ENCODE measurements around the gene PSMB5. TPM values are rescaled to one million over a fixed set of nuclear protein-coding genes. Genes with fewer than 3 reads are reported as not detected.

Gene PSMB5
- 221 TPM for polyA plus RNA-seq (2013, experiment 1 of 4)
- polyA plus RNA-seq (2013, experiment 2 of 4), result 233 TPM
- 176 TPM for polyA plus RNA-seq (2013, experiment 3 of 4)
- 173 TPM for polyA plus RNA-seq (2013, experiment 4 of 4)

GRCh38 chr14:23034498-23035302 lies at the start of gene PSMB5:
PSMB5 (minus strand) TSS chr14:23034900; CDS start chr14:23034881, 19 bp downstream.
- peaks cover 32% of the 10 kb centered on the region for H3K36me3 ChIP-seq (ENCODE audit: control insufficient read depth, insufficient read depth, low read length)
- H3K4me1 ChIP-seq (ENCODE audit: control insufficient read depth, insufficient read depth, low read length), result peaks cover 5% of the 10 kb centered on the region
- peak within 1 kb of the TSS; percentile 97 for H3K27ac ChIP-seq (ENCODE audit: insufficient read depth, low read depth, low read length, poor library complexity, severe bottlenecking)
- peak within 1 kb of the TSS; percentile 81 for H3K4me3 ChIP-seq (ENCODE audit: insufficient read depth, low read depth, low read length)
- H3K27me3 ChIP-seq (ENCODE audit: control insufficient read depth, insufficient read depth, low read length, poor library complexity, severe bottlenecking), result no peaks in the 10 kb centered on the region
- 0% methylated on average over 36 of the region's 36 CpGs for WGBS, 2 experiments
- no peaks in the 10 kb centered on the region for H3K9me3 ChIP-seq (ENCODE audit: control insufficient read depth, low read length)

DNA sequence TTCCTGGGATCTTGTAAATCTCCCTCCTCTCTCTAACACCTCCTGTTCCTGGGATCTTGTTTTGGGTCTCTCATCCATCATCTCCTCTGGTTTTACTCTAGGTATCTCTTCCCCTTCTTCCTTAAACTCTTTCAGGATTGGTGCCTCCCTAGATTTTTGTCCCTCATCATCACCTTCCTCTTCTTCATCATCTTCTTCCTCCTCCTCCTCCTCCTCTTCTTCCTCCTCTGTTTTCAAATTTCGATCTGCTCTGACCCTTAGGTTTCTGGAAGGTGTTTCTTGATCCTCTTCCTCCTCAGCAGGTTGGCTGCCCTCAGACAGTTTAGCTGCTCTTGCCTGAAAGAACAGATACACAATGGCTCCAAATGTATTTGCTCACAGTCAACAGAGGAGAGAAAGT lies 45.8 kb upstream of the PSMB5 start:
- Histone ChIP-seq H3K27me3 (ENCODE audit: control insufficient read depth, insufficient read depth, low read length, poor library complexity, severe bottlenecking) (no peaks in the 10 kb centered on the region), H3K4me1 (ENCODE audit: control insufficient read depth, insufficient read depth, low read length) (no peaks in the 10 kb centered on the region), H3K27ac (ENCODE audit: insufficient read depth, low read depth, low read length, poor library complexity, severe bottlenecking) (no peak overlapping the region), H3K36me3 (ENCODE audit: control insufficient read depth, insufficient read depth, low read length) (peaks cover 70% of the 10 kb centered on the region), H3K4me3 (ENCODE audit: insufficient read depth, low read depth, low read length) (no peak overlapping the region), H3K9me3 (ENCODE audit: control insufficient read depth, low read length) (no peaks in the 10 kb centered on the region)
- whole genome bisulfite sequencing, 2 experiments, result 89 to 97% methylated on average over 1 of the region's 1 CpG

DNA sequence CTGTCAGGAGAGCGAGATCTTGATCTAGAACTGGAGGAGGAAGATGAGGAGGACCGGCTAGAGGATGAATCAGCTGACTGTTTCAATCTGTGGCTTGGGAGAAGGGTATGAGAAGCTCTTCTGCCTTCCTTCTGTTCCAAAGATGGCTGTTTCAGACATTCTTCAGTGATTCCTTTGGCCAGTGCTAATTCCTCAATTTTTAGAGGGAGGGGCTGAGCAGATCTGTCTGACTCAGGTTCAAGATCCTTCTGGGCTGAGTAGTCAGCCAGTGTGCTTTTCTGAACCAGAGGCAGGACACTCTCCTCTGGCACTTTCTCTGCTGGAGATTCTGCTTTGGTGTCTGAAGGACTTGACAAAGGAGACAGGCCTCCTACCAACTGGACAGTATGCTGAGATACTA lies 45.0 kb upstream of the PSMB5 start:
- WGBS, 2 experiments, result 98 to 99% methylated on average over 2 of the region's 2 CpGs
- Histone ChIP-seq H3K36me3 (ENCODE audit: control insufficient read depth, insufficient read depth, low read length) (peaks cover 65% of the 10 kb centered on the region), H3K27ac (ENCODE audit: insufficient read depth, low read depth, low read length, poor library complexity, severe bottlenecking) (no peak overlapping the region), H3K4me1 (ENCODE audit: control insufficient read depth, insufficient read depth, low read length) (no peaks in the 10 kb centered on the region), H3K27me3 (ENCODE audit: control insufficient read depth, insufficient read depth, low read length, poor library complexity, severe bottlenecking) (no peaks in the 10 kb centered on the region), H3K9me3 (ENCODE audit: control insufficient read depth, low read length) (no peaks in the 10 kb centered on the region), H3K4me3 (ENCODE audit: insufficient read depth, low read depth, low read length) (no peak overlapping the region)

DNA sequence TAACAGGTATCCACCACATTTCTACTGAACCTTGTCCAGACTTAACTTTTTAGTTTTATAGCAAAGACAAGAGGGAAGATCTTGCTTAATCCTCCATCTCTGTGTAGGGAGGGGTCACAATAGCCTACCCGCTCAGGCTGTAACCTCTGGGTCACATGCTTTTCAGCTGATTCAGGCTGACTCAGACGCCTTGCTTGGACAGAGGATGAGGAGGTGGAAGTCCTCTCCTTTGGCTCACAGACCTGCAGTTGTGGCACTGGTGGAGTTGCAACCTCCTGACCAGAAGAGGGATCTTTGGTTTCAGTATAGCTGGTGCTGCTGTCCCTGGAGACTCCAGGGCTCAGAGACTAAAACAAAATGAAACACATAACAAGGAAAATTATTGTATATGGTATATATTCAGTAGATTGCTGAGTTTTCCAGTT lies 44.0 kb upstream of the PSMB5 start:
- WGBS, 2 experiments, result 81 to 87% methylated on average over 2 of the region's 2 CpGs
- Histone ChIP-seq H3K9me3 (ENCODE audit: control insufficient read depth, low read length) (no peaks in the 10 kb centered on the region), H3K27me3 (ENCODE audit: control insufficient read depth, insufficient read depth, low read length, poor library complexity, severe bottlenecking) (no peaks in the 10 kb centered on the region), H3K4me3 (ENCODE audit: insufficient read depth, low read depth, low read length) (no peak overlapping the region), H3K36me3 (ENCODE audit: control insufficient read depth, insufficient read depth, low read length) (peaks cover 59% of the 10 kb centered on the region), H3K27ac (ENCODE audit: insufficient read depth, low read depth, low read length, poor library complexity, severe bottlenecking) (no peak overlapping the region), H3K4me1 (ENCODE audit: control insufficient read depth, insufficient read depth, low read length) (no peaks in the 10 kb centered on the region)

DNA sequence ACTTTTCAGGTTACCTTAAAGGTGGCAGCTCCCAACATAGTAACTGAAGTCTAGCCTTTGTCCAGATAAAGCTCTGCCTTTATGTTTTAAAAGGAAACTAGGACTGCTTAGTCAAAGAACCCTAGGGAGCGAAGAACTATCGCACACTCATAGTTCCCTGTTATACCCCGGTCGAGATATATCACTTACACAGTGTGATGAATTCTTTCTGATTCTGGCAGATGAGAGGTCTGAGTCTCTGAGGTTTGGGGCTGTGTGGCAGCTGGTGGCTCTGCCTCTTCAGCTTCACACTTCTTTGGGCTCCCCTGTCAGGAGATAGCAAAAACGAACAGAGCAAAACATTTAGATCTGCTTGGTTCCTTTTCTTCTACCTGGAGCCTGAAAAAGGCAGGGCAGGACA lies 43.3 kb upstream of the PSMB5 start:
- no peak overlapping the region for H3K27ac ChIP-seq (ENCODE audit: insufficient read depth, low read depth, low read length, poor library complexity, severe bottlenecking)
- no peaks in the 10 kb centered on the region for H3K9me3 ChIP-seq (ENCODE audit: control insufficient read depth, low read length)
- H3K4me3 ChIP-seq (ENCODE audit: insufficient read depth, low read depth, low read length), result no peak overlapping the region
- WGBS, 2 experiments, result 97 to 98% methylated on average over 5 of the region's 5 CpGs
- no peaks in the 10 kb centered on the region for H3K4me1 ChIP-seq (ENCODE audit: control insufficient read depth, insufficient read depth, low read length)
- H3K27me3 ChIP-seq (ENCODE audit: control insufficient read depth, insufficient read depth, low read length, poor library complexity, severe bottlenecking), result no peaks in the 10 kb centered on the region
- H3K36me3 ChIP-seq (ENCODE audit: control insufficient read depth, insufficient read depth, low read length), result peaks cover 63% of the 10 kb centered on the region

GRCh38 chr14:23076785-23077408 lies 42.2 kb upstream of the PSMB5 start:
- Histone ChIP-seq H3K4me3 (ENCODE audit: insufficient read depth, low read depth, low read length) (no peak overlapping the region), H3K27ac (ENCODE audit: insufficient read depth, low read depth, low read length, poor library complexity, severe bottlenecking) (no peak overlapping the region), H3K27me3 (ENCODE audit: control insufficient read depth, insufficient read depth, low read length, poor library complexity, severe bottlenecking) (no peaks in the 10 kb centered on the region), H3K9me3 (ENCODE audit: control insufficient read depth, low read length) (no peaks in the 10 kb centered on the region), H3K4me1 (ENCODE audit: control insufficient read depth, insufficient read depth, low read length) (peaks cover 5% of the 10 kb centered on the region), H3K36me3 (ENCODE audit: control insufficient read depth, insufficient read depth, low read length) (peaks cover 57% of the 10 kb centered on the region)
- WGBS, 2 experiments, result 88 to 92% methylated on average over 4 to 5 of the region's 5 CpGs

GRCh38 chr14:23074906-23075305 lies 40.2 kb upstream of the PSMB5 start:
- Histone ChIP-seq H3K4me3 (ENCODE audit: insufficient read depth, low read depth, low read length) (no peak overlapping the region), H3K36me3 (ENCODE audit: control insufficient read depth, insufficient read depth, low read length) (peaks cover 38% of the 10 kb centered on the region), H3K9me3 (ENCODE audit: control insufficient read depth, low read length) (no peaks in the 10 kb centered on the region), H3K27ac (ENCODE audit: insufficient read depth, low read depth, low read length, poor library complexity, severe bottlenecking) (no peak overlapping the region), H3K4me1 (ENCODE audit: control insufficient read depth, insufficient read depth, low read length) (peaks cover 9% of the 10 kb centered on the region), H3K27me3 (ENCODE audit: control insufficient read depth, insufficient read depth, low read length, poor library complexity, severe bottlenecking) (no peaks in the 10 kb centered on the region)
- 95 to 100% methylated on average over 1 of the region's 1 CpG for WGBS, 2 experiments

- H3K27ac ChIP-seq (ENCODE audit: insufficient read depth, low read depth, low read length, poor library complexity, severe bottlenecking), result peak overlapping the region; percentile 74
- H3K4me1 ChIP-seq (ENCODE audit: control insufficient read depth, insufficient read depth, low read length), result peaks cover 35% of the 10 kb centered on the region
- H3K9me3 ChIP-seq (ENCODE audit: control insufficient read depth, low read length), result no peaks in the 10 kb centered on the region
- peak overlapping the region; percentile 63 for H3K4me3 ChIP-seq (ENCODE audit: insufficient read depth, low read depth, low read length)
- H3K36me3 ChIP-seq (ENCODE audit: control insufficient read depth, insufficient read depth, low read length), result peaks cover 34% of the 10 kb centered on the region
- no peaks in the 10 kb centered on the region for H3K27me3 ChIP-seq (ENCODE audit: control insufficient read depth, insufficient read depth, low read length, poor library complexity, severe bottlenecking)
- WGBS, 2 experiments, result 58 to 88% methylated on average over 3 to 5 of the region's 5 CpGs
Observed at GRCh38 chr14:23071921-23072539, 37.3 kb upstream of the PSMB5 start.

- Histone ChIP-seq H3K4me1 (ENCODE audit: control insufficient read depth, insufficient read depth, low read length) (peaks cover 37% of the 10 kb centered on the region), H3K9me3 (ENCODE audit: control insufficient read depth, low read length) (no peaks in the 10 kb centered on the region), H3K36me3 (ENCODE audit: control insufficient read depth, insufficient read depth, low read length) (peaks cover 33% of the 10 kb centered on the region), H3K27ac (ENCODE audit: insufficient read depth, low read depth, low read length, poor library complexity, severe bottlenecking) (peak overlapping the region; percentile 79), H3K4me3 (ENCODE audit: insufficient read depth, low read depth, low read length) (peak overlapping the region; percentile 63), H3K27me3 (ENCODE audit: control insufficient read depth, insufficient read depth, low read length, poor library complexity, severe bottlenecking) (no peaks in the 10 kb centered on the region)
- WGBS, 2 experiments, result 2 to 3% methylated on average over 13 to 14 of the region's 14 CpGs
Observed at GRCh38 chr14:23071244-23071920, 36.7 kb upstream of the PSMB5 start.

Data from ectodermal cell (in vitro differentiated cells).